Activated CD8-positive, alpha-beta memory T cell treated with anti-CD3 and anti-CD28 coated beads for 1 hour (primary cell): Measurements from ENCODE around the gene ZSCAN21.

Experiments
- DNase-seq, 2 donors: peaks; one replicate each; pipeline ENCODE4 v3.0.0-alpha.2; 2020; ENCODE audit warnings: low read depth in 1 of 2; ENCODE audit errors: extremely low read depth in 1 of 2

Gene ZSCAN21

GRCh38 chr7:100072462-100072861, 22.9 kb downstream of the ZSCAN21 start:
- DNase-seq: no peak

GRCh38 chr7:100074841-100075240, 25.3 kb downstream of the ZSCAN21 start:
- DNase-seq: no peak

GRCh38 chr7:100075418-100075817, 25.8 kb downstream of the ZSCAN21 start:
- DNase-seq: no peak

- no peak for DNase-seq
Measured at GRCh38 chr7:100077205-100077604, 27.6 kb downstream of the ZSCAN21 start.

GRCh38 chr7:100079024-100079560, 29.5 kb downstream of the ZSCAN21 start:
- DNase-seq: no peak

- no peak for DNase-seq
Measured at GRCh38 chr7:100080907-100081534, 31.4 kb downstream of the ZSCAN21 start.

- peak; percentile 94 for DNase-seq
Measured at GRCh38 chr7:100081535-100082102, 32.0 kb downstream of the ZSCAN21 start, which contains the start of gene ZNF3. Gene ZNF3 (minus strand): TSS chr7:100081723. CDS start chr7:100077357, 4,366 bp downstream.

- DNase-seq: no peak
Measured at GRCh38 chr7:100082978-100083377, 33.4 kb downstream of the ZSCAN21 start.

GRCh38 chr7:100085515-100085914, 35.9 kb downstream of the ZSCAN21 start:
- DNase-seq: no peak

GRCh38 chr7:100087055-100087750, 37.6 kb downstream of the ZSCAN21 start:
- DNase-seq: no peak

- DNase-seq: no peak
Measured at GRCh38 chr7:100088095-100088620, 38.6 kb downstream of the ZSCAN21 start.

- DNase-seq: peak; percentile 63 to 80
Measured at GRCh38 chr7:100088621-100089457, 39.3 kb downstream of the ZSCAN21 start, which contains the start of gene COPS6. Gene COPS6 (plus strand): TSS chr7:100088969. CDS start chr7:100088991, 22 bp downstream.

GRCh38 chr7:100089458-100090196, 40.1 kb downstream of the ZSCAN21 start:
- DNase-seq: no peak

- DNase-seq: no peak
Measured at GRCh38 chr7:100090527-100091410, 41.2 kb downstream of the ZSCAN21 start.

GRCh38 chr7:100091411-100092181, 42.0 kb downstream of the ZSCAN21 start:
- DNase-seq: no peak

- no peak for DNase-seq
Measured at GRCh38 chr7:100093054-100093453, 43.5 kb downstream of the ZSCAN21 start.

- DNase-seq: no peak
Measured at GRCh38 chr7:100093498-100093897, 43.9 kb downstream of the ZSCAN21 start.

- no peak for DNase-seq
Measured at GRCh38 chr7:100093925-100094486, 44.4 kb downstream of the ZSCAN21 start.
